GM12874 (cell line): ENCODE results near the gene PPP2CA.

Experiments used
- TF ChIP-seq, protein P1 (sequence below): IDR thresholded peaks from 2 replicates; pipeline ENCODE4 v1.5.1; 2011; ENCODE audit warnings: low read depth, mild to moderate bottlenecking, control low read depth, low read length, moderate library complexity; ENCODE audit not compliant: insufficient read depth

The PPP2CA gene

DNA sequence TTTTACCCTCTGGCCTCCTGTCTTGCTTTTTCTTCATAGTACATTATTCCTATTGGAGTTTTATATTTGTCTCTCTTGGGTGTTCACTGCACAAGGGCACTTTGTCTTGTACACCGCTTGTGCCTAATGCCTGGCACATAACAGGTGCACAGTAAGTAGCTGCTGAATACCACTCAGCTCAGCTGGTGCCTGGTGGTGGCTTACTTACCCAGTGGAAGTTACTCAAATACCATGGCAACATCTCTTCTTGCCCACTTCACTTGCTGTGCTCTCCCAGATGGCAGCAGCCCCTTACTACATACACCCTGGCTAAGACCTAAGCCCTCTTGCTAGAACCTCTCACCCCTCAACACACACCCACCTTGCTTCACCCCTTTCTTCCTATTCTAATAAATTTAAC, 37.8 kb downstream of the PPP2CA start:
- TF ChIP-seq, protein P1, sequence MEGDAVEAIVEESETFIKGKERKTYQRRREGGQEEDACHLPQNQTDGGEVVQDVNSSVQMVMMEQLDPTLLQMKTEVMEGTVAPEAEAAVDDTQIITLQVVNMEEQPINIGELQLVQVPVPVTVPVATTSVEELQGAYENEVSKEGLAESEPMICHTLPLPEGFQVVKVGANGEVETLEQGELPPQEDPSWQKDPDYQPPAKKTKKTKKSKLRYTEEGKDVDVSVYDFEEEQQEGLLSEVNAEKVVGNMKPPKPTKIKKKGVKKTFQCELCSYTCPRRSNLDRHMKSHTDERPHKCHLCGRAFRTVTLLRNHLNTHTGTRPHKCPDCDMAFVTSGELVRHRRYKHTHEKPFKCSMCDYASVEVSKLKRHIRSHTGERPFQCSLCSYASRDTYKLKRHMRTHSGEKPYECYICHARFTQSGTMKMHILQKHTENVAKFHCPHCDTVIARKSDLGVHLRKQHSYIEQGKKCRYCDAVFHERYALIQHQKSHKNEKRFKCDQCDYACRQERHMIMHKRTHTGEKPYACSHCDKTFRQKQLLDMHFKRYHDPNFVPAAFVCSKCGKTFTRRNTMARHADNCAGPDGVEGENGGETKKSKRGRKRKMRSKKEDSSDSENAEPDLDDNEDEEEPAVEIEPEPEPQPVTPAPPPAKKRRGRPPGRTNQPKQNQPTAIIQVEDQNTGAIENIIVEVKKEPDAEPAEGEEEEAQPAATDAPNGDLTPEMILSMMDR, result no peak

DNA sequence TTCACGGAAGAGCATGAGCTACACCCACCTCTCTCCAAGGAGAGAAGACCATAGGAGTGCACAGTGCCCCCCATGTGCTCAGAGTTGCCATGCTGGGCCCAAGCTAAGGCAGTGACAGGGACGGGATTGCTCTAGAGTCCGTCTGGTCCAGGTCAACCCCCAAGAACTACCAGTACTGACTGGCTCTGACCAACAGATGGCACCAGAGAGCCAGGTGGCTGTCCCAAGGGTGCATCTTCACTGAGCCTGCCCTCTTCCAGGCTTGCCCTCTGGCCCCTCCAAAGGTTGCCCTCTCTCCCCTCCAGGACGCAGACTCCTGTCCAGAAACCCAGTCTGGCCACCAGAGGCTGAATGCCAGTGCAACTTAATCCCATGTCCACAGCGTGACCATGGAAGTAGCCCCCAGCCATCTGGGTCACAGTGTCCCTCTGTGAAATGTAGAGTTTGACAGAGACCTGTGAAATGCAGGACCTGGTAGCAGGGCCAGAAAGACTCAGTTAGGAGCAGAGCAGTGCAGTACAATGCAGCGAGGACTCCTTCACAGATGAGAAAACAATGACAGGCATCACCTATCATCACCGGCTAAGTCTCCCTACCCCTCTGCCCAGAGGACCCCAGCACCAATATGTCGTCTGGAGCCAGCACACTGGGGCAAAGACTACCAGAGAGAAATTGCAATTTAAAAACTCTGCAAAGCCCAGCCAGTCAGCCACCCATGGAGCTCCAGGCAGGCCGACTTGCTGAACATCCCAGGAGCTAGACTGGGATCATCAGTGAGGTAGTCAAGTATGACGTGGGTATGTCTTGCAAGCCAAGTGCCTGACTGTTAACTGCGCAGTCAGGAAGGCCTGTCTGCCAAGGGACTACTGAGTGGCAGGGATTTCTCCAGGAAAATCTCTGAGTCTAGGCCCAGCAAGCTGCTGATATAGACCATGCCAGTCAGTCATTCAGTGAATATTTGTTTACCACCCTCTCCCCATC, 41.4 kb downstream of the PPP2CA start:
- TF ChIP-seq, protein P1, result peak; percentile 96

DNA sequence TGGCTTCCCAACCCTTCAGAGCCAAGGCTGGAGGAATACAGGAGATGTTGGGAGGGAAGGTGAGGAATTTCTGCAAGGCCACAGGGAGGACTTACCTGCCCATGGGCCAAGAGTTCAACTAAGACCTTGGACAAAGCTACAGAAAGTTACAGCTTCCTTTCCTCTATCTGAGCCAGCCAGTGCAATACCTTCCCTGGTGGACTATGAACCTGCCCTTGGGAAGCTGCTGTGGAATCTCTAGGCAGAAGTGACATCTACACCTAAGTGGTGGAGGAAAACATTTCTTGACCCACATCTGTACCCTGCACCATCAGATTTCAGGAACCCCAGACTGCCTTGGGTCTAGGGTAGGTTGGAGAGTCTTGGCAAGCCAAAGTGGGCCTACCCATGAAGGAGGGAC, 42.4 kb downstream of the PPP2CA start:
- TF ChIP-seq, protein P1, result no peak

DNA sequence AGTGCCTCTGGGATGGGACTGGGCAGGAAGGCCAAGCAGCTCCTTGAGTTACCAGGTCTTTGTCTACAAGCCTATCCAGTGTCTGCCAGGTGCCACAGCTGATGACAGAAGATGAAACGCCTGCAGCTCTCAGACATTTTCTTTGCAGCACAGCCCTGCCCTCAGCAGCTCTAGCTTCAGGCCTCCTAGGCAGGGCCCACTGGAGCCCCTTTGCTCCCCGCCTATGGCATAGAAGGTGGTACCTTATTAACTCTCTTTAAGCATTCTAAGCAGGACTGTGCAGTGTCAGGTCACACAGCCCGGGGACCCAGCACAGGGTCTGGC, 47.8 kb downstream of the PPP2CA start:
- TF ChIP-seq, protein P1, result no peak

DNA sequence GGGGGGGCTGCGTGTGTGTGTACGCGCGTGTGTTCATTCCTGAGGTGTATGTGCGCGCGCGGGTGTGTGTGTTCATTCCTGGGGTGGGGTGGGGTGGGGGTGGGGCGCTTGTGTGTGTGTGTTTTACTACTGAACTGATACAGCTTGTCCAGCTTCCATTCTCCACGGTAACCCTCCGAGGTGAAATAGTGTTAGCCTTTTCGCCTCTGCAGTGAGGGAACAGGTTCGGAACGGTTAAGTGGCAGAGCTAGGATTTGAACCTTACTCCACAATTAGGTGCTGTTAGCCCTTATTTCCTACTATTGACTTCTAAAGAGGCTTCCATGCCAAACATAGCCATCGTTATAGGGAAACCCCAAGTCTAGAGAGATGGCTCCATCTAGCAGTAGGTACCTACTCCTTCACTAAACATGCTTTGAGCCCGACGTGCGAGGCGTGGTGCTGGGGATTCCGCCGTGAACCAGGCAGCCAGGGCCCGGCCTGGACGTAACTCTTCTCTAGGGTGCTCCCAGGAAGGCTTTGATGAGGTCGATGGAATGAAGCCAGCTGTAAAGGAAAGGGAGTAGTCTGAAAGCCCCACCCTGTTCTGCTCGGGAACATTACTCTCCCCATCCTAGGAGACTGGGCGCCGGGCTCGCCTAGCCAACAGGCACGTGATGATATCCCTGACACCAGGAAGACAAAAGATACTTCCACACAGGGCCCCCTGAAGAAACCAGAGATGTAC, 48.3 kb downstream of the PPP2CA start:
- TF ChIP-seq, protein P1, result no peak

DNA sequence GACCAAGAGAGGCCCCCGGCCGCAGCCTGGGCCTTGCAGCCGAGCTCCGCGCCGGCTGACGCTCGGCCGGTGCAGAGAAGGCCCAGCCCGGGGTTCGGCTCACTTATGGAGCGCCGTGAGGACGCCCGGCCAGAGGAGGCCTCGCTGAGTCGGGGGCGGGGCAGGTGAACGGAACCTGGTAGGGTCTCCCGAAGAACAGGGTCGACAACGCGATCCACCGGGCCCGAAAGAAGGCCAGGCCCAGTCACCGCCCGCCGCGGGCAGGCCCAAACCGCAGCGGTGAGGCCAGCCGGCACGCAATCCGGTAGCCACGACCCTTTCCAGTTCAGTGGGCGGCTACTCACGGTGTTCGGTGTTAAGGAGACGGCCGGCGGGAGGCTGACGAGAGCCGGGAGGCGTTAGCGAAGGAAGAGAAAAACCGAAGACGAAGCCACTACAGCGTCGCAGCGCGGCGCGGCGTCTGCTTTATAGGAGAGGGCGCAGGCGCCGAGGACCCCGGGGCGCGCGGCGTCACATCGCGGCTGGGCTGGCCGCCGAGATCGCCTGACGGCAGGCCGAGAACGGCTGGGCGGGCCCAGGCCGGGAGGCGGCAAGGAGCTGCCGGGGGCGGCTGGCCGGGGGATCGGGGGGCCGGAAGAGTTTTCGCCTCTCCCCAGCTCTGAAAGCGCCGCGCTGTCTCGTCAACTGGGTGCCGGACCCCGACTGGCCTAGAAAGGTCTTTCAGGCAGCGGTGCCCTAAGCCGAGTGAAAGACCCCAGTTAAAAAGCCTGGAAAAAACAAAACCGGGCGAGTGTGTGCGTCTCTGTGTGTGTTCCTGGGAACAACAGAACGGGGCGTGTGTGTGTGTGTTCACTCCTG, 49.1 kb downstream of the PPP2CA start, which contains the start of gene SKP1:
TSS of gene SKP1 (minus strand) at position 440 of the 858 bp plus-strand sequence. CDS start 2,928 bp downstream, outside the sequence.
- TF ChIP-seq, protein P1, result no peak
